HepG2 (cell line): ENCODE measurements around the gene RPS14. TPM values are rescaled to one million over a fixed set of nuclear protein-coding genes. Genes with fewer than 3 reads are reported as not detected.
A peak's percentile ranks its signal among the peaks of the same experiment; 100 is the strongest.

ENCODE experiments used
- ATRX ChIP-seq: sonication (generic); formaldehyde crosslinking; IDR thresholded peaks from 2 replicates; pipeline ENCODE4 v1.4.0; 2020; ENCODE audit warnings: missing genetic modification reagents, borderline replicate concordance
- CBX1 ChIP-seq: IDR thresholded peaks from one replicate; pipeline ENCODE4 v1.6.1; 2016; ENCODE audit warnings: antibody characterized with exemption, low read depth
- ELF1 ChIP-seq: sonication (generic); formaldehyde crosslinking; IDR thresholded peaks from 2 replicates; pipeline ENCODE4 v1.4.0; 2020; ENCODE audit warnings: missing genetic modification reagents
- EP300 ChIP-seq, 3 experiments: sonication (generic) in 1 of 3; formaldehyde crosslinking in 1 of 3; IDR thresholded peaks; 2 replicates each; pipeline versions ENCODE4 v1.5.1 to v1.6.1; 2011 to 2020; ENCODE audit warnings: low read depth in 2 of 3, low read length in 2 of 3, borderline replicate concordance in 1 of 3, improper control_type of control experiment in 1 of 3, mild to moderate bottlenecking in 1 of 3, missing genetic modification reagents in 1 of 3, moderate library complexity in 1 of 3
- FOXP1 ChIP-seq, 2 experiments: fragments of 450-650 bp in 1 of 2; IDR thresholded peaks; 2 replicates each; pipeline ENCODE4 v1.6.1; 2017 to 2018; ENCODE audit warnings: antibody characterized with exemption in 1 of 2
- FOXP4 ChIP-seq: sonication (generic); formaldehyde crosslinking; IDR thresholded peaks from 2 replicates; pipeline ENCODE4 v1.4.0; 2020; ENCODE audit warnings: missing genetic modification reagents
- GFI1 ChIP-seq: sonication (generic); formaldehyde crosslinking; IDR thresholded peaks from 2 replicates; pipeline ENCODE4 v1.5.0; 2020; ENCODE audit warnings: missing genetic modification reagents, mild to moderate bottlenecking, borderline replicate concordance
- IKZF5 ChIP-seq: IDR thresholded peaks from 2 replicates; pipeline ENCODE4 v1.6.1; 2018; ENCODE audit warnings: missing genetic modification reagents, mild to moderate bottlenecking, missing compliant biosample characterization
- MAFK ChIP-seq, 2 experiments: IDR thresholded peaks in 1 of 2; conservative IDR thresholded peaks in 1 of 2; 2 replicates each; pipeline ENCODE4 v1.6.1; 2011; ENCODE audit warnings: improper control_type of control experiment in 2 of 2, low read length in 2 of 2
- NCOA1 ChIP-seq: sonication (generic); formaldehyde crosslinking; IDR thresholded peaks from 2 replicates; pipeline ENCODE4 v1.9.0; 2021; ENCODE audit warnings: missing genetic modification reagents
- NFRKB ChIP-seq: fragments of 450-650 bp; IDR thresholded peaks from 2 replicates; pipeline ENCODE4 v1.6.1; 2017
- PHB2 ChIP-seq: fragments of 450-650 bp; IDR thresholded peaks from 2 replicates; pipeline ENCODE4 v1.6.1; 2018; ENCODE audit not compliant: partially characterized antibody
- SIN3B ChIP-seq: fragments of 150-350 bp; IDR thresholded peaks from 2 replicates; pipeline ENCODE4 v1.6.1; 2014; ENCODE audit warnings: low read length
- SRF ChIP-seq: IDR thresholded peaks from 2 replicates; pipeline ENCODE4 v1.6.1; 2011; ENCODE audit warnings: mild to moderate bottlenecking, low read depth, low read length, moderate library complexity
- TP53 ChIP-seq: sonication (generic); formaldehyde crosslinking; conservative IDR thresholded peaks from 2 replicates; pipeline ENCODE4 v1.4.0; 2020; ENCODE audit warnings: missing genetic modification reagents
- U2AF1 ChIP-seq: fragments of 200-400 bp; formaldehyde crosslinking; optimal IDR thresholded peaks from 2 replicates; pipeline ENCODE3; 2017; ENCODE audit warnings: mild to moderate bottlenecking, low read depth, low read length
- XBP1 ChIP-seq: sonication (generic); formaldehyde crosslinking; IDR thresholded peaks from 2 replicates; pipeline ENCODE4 v1.5.0; 2020; ENCODE audit warnings: missing genetic modification reagents
- ZFP82 ChIP-seq: sonication (generic); formaldehyde crosslinking; IDR thresholded peaks from 2 replicates; pipeline ENCODE4 v1.5.1; 2020; ENCODE audit warnings: mild to moderate bottlenecking, missing genetic modification reagents, borderline replicate concordance
- ZFYVE20 ChIP-seq: sonication (generic); formaldehyde crosslinking; IDR thresholded peaks from 2 replicates; pipeline ENCODE4 v1.8.0; 2023; ENCODE audit warnings: low read depth, mild to moderate bottlenecking, moderate library complexity, missing genetic modification reagents, borderline replicate concordance
- ZNF10 ChIP-seq: sonication (generic); formaldehyde crosslinking; IDR thresholded peaks from 2 replicates; pipeline ENCODE4 v1.4.0; 2020; ENCODE audit warnings: mild to moderate bottlenecking, low read depth, missing genetic modification reagents, borderline replicate concordance
- ZNF207 ChIP-seq: fragments of 450-650 bp; IDR thresholded peaks from 2 replicates; pipeline ENCODE4 v1.6.1; 2016; ENCODE audit warnings: antibody characterized with exemption, borderline replicate concordance
- ZNF263 ChIP-seq: sonication (generic); formaldehyde crosslinking; IDR thresholded peaks from 2 replicates; pipeline ENCODE4 v1.4.0; 2020; ENCODE audit warnings: missing genetic modification reagents
- ZNF329 ChIP-seq: sonication (generic); formaldehyde crosslinking; IDR thresholded peaks from 2 replicates; pipeline ENCODE4 v1.9.0; 2021; ENCODE audit warnings: low read depth, mild to moderate bottlenecking, missing genetic modification reagents
- ZNF468 ChIP-seq: sonication (generic); formaldehyde crosslinking; IDR thresholded peaks from 2 replicates; pipeline ENCODE4 v1.8.0; 2022; ENCODE audit warnings: mild to moderate bottlenecking, moderate library complexity, missing genetic modification reagents
- ZNF576 ChIP-seq: sonication (generic); formaldehyde crosslinking; IDR thresholded peaks from 2 replicates; pipeline ENCODE4 v1.4.0; 2020; ENCODE audit warnings: mild to moderate bottlenecking, missing genetic modification reagents
- ZNF615 ChIP-seq: sonication (generic); formaldehyde crosslinking; IDR thresholded peaks from 2 replicates; pipeline ENCODE4 v1.5.0; 2020; ENCODE audit warnings: mild to moderate bottlenecking, missing genetic modification reagents, borderline replicate concordance
- ZNF75D ChIP-seq: sonication (generic); formaldehyde crosslinking; IDR thresholded peaks from 2 replicates; pipeline ENCODE4 v1.8.1; 2023; ENCODE audit warnings: missing genetic modification reagents, mild to moderate bottlenecking, borderline replicate concordance
- ZSCAN21 ChIP-seq: sonication (generic); formaldehyde crosslinking; IDR thresholded peaks from 2 replicates; pipeline ENCODE4 v1.8.0; 2022; ENCODE audit warnings: mild to moderate bottlenecking, missing genetic modification reagents, moderate library complexity, borderline replicate concordance
- polyA plus RNA-seq, 8 experiments: library from polyadenylated mRNA; depleted of rRNA in 3 of 8; stranded (reverse) in 7 of 8; unstranded in 1 of 8; fragments of >200 nt; fragmentation: Illumina TruSeq in 4 of 8; extraction: Trizol in 4 of 8; gene quantifications; 2 replicates each; pipeline versions ENCODE4 v1.2.1 to v1.2.3, GENCODE V29; 2011 to 2016; ENCODE audit warnings: low read depth in 4 of 8, missing spikeins in 1 of 8, mixed read lengths in 1 of 8; ENCODE audit not compliant: insufficient read depth in 1 of 8
- total RNA-seq, 5 experiments: library from RNA; depleted of rRNA; stranded (reverse); fragments of >200 nt; fragmentation: Illumina TruSeq; extraction: Trizol; gene quantifications; 2 replicates each; pipeline ENCODE4 v1.2.3, GENCODE V29; 2016; ENCODE audit warnings: low read depth in 1 of 5

The RPS14 gene
- total and polyA plus RNA-seq, 2 of the 13 experiments (the other 11 are each of a cell fraction or from before 2014, with no cell fraction given), result 2,116 to 3,295 TPM

DNA sequence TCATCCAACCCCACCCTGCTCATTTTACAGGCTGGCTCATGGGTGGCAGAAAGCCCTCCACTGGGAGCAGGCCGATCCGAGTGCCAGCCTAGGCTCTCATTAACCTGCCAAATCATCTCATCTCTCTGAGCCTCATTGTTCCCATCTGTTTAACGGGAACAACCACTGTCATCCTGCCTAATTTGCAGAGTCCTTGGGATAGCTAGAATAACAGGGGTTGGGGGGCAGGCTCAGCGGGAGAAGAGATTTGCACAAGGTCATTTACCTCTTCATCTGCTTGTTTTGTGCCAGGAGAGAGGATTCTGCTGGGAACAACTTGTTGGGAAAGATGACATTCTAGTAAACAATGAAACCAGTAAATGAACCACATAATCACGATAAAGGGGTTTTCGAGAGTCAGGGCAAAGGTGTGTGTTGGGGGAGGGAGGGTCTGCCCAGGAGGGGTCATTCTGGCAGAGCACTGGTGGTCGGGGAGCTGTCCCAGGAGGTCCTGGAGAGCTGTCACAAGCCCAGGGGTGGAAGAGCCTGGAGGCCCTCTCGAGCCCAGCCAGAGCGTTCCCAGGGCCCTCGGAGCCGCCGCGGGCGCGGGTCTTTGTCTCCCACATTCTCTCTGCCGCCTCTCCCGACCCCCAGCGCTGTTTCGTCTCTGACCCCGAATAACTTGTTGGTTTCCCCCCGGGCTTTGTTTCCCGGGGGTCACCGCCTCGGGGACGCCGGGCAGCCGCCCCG lies 35.6 kb upstream of the RPS14 start (continued):
- TF ChIP-seq ZNF207, result no peak
- TF ChIP-seq ZNF576 (CRISPR knock-in tag), result no peak
- no peak for TF ChIP-seq ZNF615 (CRISPR knock-in tag)
- TF ChIP-seq ZNF468 (CRISPR knock-in tag), result no peak
- no peak for TF ChIP-seq SIN3B
- no peak for TF ChIP-seq ZFP82 (CRISPR knock-in tag)
- TF ChIP-seq IKZF5 (CRISPR knock-in tag), result no peak; the same call in 1 of the 2 replicates
- no peak for TF ChIP-seq ZNF263 (CRISPR knock-in tag)
- TF ChIP-seq MAFK (conservative IDR thresholded peaks at IDR 0.05 in 1 of 2, IDR thresholded peaks at IDR 0.05 in 1 of 2; ENCODE audit: low read length in 2 of 2), result no peak
- TF ChIP-seq PHB2, result no peak
- TF ChIP-seq ZSCAN21, result 0 out of 2 replicates have a peak, but pooled peaks have one; percentile 32
- no peak for TF ChIP-seq ZFYVE20 (CRISPR knock-in tag)
- TF ChIP-seq NFRKB, result no peak
- TF ChIP-seq NCOA1, result no peak
- TF ChIP-seq ZNF75D (CRISPR knock-in tag), result no peak
- peak; percentile 38; the same call in 1 of the 2 replicates for TF ChIP-seq FOXP4 (CRISPR knock-in tag)
- no peak for TF ChIP-seq FOXP1 (IDR thresholded peaks at IDR 0.05)
- TF ChIP-seq FOXP1 (CRISPR knock-in tag; IDR thresholded peaks at IDR 0.05), result peak; percentile 57; the same call in 1 of the 2 replicates
- TF ChIP-seq ZNF10 (CRISPR knock-in tag), result no peak
- no peak for TF ChIP-seq ZNF329 (CRISPR knock-in tag)
- no peak for TF ChIP-seq ATRX (CRISPR knock-in tag)
- peak in 1 of 2 experiments; percentile 35; a peak in 1 of 4 replicates for TF ChIP-seq EP300 (IDR thresholded peaks at IDR 0.05; ENCODE audit: low read depth in 2 of 2, low read length in 2 of 2)
- no peak for TF ChIP-seq EP300 (CRISPR knock-in tag; IDR thresholded peaks at IDR 0.05; ENCODE audit: borderline replicate concordance)
- 0 out of 2 replicates have a peak, but pooled peaks have one; percentile 35 for TF ChIP-seq GFI1
- no peak for TF ChIP-seq ELF1 (CRISPR knock-in tag)
- TF ChIP-seq CBX1, result peak; percentile 42
- TF ChIP-seq XBP1 (CRISPR knock-in tag), result no peak
- TF ChIP-seq U2AF1, result peak; percentile 17
- TF ChIP-seq TP53 (CRISPR knock-in tag), result no peak
- TF ChIP-seq SRF, result no peak
